ENCODE data around the gene MICB.
"Not testable (repeated sequence)": the region's sequence is repeated elsewhere in the genome, so short reads cannot be mapped to it uniquely, and the experiment has no call there.

The MICB gene

DNA sequence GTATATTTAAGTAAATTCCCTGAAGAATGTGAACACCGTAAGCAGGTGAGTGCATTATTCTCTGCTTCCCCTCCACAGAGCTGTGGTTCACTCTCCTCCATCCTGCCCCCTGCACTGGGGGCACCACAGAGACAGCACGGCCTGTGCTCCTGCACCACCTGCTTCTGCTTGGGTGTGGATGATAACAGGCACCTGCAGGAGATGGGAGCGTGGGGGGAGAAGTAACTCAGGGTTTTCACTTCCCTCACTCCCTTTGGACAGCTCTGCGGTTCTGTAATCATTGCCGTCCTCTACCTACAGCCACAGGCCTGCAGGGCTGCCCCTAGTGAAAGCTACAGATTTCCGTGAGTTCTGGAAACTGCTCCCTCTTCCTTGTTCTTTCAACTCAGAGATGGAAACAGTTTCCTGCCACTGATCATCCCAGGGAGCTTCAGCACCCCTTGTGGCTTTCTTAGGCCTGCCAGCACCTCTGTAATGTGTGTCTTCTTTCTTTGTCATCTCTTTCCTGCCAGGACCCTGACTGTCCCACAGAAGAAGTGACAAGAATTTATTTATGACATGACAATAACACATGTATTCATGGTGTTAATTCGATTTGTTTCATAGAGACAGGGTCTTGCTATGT, 21.3 kb upstream of the MICB start:
- DNase-seq: no peak

DNA sequence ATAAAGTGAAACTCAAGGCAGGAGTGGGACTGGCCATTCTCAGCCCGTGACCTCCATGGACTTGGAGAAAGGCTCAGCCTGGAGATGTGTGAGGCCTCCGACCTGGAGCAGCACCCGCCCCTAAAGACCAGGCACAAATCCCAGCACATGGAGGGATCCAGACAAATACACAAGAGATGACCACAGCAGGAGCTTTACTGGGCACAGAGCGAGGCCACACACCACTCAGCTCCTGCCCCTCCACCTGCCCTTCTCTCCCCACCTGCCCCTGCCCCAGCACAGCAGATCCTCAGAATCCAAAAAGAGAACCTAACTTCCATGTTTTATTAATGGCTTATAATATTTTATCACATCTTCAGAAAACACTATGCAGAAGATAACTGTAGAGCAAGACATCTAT, 20.4 kb upstream of the MICB start:
- DNase-seq: no peak

DNA sequence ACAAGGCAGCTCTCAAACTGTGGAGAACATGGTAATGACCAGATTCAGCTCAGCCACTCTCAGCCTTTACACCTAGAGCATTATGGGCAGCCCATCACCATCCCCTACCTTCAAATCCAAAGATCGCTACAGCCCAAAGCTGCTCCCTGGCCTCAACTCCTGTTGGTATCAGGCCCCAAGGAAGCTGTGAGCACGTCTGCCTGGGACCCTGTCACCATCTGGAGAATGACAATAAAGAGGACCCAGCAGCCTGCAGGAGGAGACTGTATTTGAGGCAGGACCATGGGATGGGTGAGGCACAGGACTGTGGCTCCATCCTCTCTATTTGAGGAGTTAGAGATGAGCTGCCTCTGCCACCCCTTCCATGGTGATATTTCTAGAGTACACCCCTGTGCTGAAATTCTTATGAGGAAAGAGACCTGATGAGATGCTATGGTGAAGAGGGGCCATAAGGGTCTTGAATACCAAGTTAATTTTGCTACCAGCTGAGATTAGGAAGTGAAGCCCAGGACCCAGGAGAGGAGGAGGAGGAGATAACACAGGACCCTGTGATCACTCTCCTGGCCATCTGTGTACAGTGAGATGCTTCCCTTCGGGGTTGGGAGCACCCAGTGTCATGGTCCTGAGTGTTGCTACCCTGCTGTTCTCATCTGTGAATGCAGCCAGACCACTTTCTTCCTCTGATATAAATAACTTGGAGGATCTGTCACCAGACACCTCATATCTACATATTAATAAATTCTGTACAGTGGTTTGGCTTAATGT, 19.6 kb upstream of the MICB start:
- DNase-seq: no peak

DNA sequence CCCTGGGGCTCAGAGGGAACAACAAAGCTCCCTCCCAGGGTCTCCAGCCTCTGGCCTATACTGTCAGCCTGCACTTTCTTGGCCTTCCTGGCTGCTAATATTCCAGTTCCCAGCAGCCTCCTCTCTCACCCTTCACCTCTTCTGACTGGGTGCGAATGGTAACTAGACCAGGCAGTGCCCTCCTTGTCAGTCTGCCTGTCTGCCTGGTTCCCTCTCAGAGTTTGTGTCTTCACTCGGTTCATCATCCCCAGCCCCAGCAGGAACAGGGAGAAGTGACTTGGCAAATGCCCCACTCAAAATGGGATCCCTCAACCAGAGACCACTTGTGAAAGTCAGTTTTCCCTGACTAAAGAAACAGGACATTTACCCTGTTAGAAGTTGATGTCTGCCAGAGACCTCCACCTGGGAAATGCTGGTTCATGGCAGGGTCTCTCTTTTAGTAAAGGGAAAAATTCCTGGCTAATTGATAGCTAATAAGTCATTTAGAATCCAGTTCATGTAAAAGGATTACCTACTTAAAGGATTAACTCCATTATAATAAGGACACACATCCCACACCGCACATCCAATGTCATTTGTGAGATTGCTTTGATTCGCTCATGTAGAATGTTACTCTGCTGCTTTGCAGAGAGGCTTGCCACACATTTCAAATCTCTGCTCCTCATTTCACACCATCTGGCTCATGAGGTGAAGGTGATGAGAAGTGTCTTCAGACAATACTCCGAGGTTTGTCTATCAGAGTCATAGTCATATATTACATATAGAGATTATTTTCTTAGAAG, 18.6 kb upstream of the MICB start:
- no peak for DNase-seq

DNA sequence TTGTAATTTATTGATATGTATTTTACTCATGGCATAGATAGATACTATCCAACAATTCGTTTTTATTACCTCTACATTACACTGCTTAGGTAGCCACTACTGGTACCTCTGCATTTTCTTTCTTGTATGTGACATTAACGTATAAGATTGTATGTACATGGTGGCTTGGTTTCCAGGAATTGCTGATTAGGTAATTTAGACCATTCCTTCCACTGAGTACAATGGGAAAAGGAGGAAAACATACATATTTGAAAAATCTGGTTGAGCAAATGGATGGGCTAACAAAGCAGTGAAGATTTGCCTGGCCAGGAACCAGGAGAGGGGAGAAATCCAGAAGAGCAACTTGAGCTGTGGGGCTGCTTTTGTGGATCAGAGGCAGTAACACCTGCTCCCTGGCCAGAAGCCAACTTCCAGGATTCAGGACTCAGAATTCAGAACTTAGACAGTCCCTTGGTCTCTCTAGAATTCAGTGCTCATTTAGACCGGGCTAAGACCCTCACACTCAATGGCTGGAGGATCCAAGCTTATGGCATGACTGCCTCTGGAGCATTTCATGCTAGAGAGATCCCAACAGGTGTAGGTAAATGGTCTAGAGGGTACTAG, 17.9 kb upstream of the MICB start:
- no peak for DNase-seq

DNA sequence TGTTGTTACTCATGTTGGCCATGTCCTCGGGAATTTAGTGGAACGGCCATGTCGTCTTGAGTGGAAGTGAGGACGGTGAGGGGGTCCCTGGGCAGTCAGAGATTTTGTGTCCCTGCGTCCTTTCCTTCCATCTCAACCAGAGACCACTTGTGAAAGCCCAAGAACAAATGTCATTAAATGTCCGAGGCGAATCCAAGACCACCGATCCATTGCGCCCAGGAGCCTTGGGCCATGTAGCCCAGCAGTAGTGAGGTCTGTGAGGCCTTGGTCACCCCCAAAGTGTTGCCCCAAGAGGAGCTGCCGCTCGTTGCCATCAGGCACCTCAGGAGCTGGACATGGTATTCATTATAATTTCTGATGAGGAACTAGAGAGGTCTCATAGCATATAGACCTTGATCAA, 17.4 kb upstream of the MICB start:
- no peak for DNase-seq

DNA sequence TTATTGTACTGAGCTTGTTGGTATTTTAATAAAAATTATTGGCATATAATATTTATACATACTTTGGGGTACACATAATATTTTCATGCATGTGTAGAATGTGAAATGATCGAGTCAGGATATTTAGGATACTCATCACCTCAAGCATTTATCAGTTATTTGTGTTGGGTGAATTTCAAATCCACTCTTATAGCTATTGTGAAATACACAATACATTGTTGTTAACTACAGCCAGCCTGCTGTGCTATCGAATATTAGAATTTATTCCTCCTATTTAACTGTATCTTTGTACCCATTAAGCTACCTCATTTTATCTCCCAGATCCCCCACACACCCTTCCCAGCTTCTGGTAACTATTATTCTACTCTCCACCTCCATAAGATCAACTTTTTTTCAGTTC, 14.6 kb upstream of the MICB start:
- DNase-seq: no peak

DNA sequence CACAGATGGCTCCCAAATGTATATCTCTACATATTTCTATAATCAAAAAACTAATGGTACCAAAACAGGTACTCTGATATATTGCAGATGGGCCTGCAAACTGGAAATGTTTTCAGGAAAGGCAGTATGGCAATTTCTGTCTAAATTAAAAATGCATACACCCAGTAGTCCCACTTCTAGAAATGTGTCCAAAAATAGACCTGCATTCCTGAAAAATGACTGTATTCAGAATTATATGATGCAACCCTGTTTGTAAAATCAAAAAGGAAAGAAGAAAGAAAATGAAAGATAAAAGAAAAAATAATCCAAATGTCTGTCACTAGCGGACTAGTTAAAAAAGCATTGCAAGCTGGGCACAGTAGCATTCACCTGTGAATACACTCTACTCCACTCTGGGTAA, 12.9 kb upstream of the MICB start:
- no peak for DNase-seq

DNA sequence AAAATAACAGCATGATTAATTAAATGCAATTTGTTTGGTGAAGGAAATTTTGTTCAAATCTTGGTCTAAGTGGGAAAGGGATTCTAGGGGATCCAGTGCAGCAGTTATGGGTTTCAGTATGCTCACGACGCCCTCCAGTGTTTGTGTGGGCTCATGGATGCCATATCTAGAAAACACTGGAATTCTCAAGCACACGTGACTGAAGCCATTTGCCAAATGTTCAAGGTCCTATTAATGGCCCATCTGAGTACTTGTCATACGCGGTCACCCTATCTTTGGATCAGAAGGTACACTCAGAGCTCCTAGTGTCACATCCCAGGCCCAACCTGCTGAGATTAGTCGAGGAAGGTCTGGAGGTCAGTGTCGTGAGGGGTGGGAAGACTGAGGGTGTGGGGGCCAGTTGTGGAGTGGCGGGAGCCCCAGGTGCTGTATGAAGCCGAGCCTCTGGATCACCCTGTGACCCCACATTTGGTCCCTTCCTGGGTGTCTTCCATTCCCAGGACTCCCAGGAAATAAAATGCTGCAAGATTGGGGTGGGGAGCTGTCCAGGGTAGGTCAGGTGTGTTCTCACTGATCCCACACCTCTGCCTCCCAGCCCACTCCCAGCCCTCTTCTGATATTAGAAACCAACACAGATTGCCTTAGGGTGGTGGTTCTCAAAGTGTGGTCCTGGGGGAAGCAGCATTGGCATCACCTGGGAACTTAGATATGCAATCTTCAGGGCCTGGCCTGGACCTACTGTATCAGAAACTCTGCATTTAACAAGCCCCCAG, 11.7 kb upstream of the MICB start:
- DNase-seq: not testable (repeated sequence)

DNA sequence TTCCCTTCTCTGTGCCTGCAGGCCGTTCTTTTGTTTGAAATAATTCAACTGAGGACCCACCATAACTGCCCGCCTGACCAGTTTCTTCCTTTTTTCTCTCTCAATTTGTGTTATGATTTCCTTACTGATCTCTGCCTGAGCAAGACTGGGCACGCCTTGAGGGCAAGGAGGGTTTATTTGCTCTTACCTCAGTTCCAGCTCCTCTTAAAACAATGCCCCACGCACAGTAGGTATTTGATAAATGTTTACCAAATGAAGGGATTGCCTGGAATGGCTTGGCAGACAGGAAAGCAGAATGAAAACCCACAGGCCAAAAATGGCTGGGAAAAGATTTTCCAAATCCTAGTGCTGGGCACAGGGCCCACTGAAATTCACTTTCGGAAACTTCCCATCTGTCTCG, 10.3 kb upstream of the MICB start:
- not testable (repeated sequence) for DNase-seq

DNA sequence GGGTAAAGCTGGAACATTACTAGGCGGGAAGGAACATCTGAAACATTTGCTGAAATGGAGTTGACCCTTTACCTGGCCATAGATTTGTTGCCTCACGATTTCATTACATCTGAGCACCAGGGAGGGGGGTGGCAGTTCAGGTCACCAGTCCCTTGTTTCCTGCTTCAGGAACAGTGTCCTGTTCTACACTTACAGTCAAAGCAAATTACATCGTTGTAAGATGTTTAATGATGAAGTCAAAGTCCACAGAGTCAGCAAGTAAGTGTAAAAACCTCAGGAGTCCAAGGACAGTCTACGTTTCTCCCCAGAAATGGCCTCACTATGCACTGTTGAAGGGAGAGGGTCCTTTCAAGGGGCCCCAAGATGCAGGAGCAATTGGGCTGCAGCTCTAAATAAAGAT, 8.9 kb upstream of the MICB start:
- no peak for DNase-seq

DNA sequence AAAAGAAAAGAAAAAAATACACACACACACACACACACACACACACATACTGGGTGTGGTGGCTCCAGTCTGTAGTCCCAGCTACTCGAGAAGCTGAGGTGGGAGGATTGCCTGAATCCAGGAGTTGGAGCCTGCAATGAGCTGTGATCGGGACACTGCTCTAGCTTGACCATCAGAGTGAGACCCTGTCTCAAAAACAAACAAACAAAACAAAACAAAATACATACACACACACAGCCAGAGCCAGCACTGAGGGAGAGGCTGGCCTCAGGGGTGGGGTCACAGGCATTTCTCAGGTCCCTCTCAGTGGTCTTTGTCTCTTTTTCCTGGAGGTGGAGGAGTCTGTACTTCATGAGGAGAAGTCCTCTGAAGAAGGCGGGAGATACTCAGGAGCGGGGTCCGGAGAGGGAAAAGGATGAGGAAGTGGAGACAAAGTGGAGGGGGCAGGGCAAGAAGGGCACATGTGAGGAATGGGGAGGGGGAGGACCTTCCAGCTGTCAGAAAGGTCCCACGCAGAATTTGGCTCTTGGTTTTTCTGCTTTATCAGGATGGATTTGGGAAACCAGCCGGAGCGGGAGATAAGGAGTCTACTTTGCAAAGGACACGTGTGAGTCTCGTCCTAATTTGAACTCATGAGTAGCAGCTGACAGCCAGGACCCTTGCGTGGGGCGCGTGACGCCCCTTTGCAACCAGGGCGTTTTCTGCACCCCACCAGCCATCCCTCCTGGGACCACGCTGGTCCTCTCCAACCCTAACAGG, 7.7 kb upstream of the MICB start:
- DNase-seq: no peak

DNA sequence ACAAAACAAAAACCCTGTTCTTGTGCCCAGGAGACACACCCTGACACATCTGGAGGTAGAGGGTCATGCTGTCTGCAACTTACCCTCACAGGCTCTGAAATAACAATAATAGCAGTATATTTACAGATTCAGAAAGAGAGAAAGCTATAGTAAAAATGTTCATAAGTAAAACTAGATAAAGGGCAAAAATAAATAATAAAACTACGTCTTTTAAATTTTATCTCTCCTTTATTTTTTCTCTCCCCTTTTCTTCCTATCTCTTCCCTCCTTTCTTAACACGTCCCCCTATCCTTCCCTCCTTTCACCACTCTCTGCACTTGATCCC, 4.4 kb upstream of the MICB start:
- DNase-seq: not testable (repeated sequence)

DNA sequence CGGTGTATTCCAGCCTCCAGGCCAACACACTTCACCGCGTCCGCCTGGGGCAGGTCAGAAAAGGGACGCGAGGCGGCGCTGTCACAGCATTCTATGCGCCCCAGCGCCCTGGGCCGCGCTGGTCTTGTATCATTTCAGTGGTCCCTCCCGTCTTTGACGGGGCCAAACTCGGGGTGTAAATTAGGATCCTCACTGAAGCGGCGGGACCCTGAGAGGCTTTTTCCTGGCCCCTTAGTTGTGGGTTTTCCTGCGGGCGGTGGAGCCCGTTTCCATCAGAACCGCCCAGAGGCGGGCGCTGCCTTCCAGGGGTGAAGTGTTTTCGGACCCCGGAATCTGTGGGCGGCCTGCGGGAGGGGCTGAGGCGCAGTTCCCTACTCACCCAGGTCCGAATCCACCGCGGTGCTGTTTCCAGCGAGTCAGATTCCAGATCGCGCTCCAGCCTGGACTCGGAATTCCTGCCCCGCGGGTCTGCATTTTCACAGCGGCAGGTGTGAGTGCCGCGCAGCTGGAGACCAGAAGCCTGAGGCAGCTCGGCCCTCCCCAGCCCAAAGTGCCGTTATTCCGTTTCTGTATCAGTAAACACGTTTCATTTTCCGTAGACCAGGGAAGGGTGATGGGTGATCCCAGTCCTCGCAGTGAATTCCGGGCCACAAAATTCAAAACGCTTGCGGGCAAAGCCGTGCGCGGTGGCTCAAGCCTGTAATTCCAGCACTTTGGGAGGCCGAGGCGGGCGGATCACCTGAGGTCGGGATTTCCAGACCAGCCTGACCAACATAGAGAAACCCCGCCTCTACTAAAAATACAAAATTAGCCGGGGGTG, 3.9 kb upstream of the MICB start:
- peak; percentile 55 for DNase-seq

DNA sequence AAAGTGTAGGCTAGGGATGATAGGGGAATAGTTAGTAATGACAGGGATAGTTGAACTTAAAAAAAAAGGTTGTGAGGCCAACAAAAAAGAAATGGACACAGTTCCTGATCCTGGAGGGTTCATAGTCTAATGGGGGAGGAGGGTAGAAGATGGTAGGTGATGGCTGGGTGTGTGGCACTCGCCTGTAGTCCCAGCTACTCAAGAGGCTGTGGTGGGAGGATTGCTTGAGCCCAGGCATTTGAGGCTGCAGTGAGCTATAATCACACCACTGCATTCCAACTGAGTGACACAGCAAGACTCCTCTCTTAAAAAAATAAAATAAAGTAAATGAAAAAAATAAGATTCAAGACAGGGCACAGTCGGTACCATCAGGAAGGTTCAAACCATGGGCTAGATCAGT, 2.4 kb upstream of the MICB start:
- no peak for DNase-seq

DNA sequence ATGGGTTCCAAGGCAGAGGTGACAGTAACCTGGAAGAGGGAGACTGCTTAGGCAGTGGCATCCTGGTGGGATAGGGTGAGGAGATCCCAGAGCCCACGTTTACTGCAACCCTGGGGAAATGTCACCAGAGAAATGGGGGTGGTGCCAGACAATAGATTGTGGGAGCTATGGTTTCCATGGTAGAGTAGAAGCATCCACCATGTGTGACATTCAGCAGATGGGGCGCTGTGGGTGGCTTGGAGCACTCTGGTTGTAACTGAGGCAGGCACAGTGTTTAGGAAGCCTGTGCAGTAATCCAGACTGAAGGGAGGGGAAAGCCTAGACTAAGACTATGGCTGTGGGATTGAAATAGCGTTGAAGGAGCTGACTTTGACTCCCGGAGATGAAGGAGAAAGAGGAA, 1.1 kb upstream of the MICB start:
- DNase-seq: not testable (repeated sequence)

DNA sequence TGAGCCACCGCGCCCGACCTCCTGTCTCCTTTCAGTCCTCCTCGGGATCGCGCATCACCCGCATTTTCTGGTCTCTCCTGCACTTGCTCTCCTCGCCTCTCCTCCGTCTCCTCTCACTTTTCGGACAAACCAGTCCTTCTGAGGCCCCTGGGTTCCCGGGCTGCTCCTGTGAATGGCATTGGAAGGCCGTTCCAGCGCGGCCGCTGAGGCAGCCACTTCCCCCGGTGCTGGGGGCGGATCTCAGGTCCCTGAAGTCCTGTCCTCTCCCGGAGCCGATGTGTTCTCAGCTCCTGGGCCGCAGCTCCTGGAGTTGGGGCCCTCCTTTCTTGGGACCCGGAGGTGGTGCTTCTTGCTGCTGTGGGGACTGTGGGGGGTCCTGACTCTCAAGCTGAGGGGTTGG, 803 bp downstream of the MICB start:
- no peak for DNase-seq

DNA sequence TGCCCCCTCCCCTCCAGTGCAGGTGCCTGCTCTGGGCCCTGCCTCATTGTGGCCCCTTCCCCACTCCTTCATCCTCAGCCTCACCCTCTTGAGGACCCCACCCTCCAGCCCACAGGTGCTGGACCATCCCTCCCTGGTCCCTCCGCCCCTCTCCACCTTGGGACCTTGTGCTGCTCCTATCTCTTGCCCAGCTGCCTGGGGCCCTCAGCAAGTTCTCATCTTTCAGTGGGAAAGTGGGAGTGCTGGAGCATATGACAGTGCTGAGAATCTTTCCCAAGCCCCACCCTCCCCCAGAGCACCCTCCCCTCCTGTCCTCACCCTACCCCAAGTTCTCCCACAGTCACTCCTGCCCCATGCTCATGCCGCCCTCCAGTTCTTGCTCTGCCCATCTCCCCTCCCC, 1.7 kb downstream of the MICB start:
- not testable (repeated sequence) for DNase-seq

DNA sequence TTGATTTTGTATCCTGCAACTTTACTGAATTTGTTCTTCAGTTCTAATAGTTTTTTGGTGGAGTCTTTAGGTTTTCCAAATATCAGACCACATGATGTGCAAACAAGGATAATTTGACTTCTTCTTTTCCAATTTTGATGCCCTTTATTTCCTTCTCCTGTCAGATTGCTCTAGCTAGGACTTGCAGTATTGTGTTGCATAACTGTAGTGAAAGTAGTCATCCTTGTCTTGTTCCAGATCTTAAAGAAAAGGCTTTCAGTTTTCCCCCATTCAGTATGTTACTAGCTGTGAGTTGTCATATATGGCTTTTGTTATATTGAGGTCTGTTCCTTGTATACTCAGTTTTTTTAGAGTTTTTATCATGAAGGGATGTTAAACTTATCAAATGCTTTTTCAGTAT, 4.6 kb downstream of the MICB start:
- no peak for DNase-seq

DNA sequence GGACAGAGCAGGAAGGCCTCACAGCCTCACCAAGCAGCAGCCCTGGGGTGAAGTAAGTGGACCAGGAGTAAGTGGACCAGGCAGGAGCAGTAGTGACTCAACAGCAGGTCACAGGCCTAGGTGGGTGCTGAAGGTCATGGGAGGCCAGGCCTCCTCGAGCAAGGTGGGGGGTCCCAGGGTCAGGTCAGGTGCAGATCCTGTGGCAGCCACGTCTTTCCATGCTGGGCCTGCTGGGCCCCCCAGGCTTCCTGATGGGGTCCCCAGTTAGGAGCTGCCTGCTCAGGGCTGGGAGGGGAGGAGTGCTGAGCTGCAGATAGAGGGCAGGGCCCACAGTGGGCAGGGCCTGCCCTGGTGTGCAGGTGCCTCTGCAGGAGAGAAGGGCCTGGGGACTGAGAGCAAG, 11.1 kb downstream of the MICB start:
- DNase-seq: not testable (repeated sequence)

DNA sequence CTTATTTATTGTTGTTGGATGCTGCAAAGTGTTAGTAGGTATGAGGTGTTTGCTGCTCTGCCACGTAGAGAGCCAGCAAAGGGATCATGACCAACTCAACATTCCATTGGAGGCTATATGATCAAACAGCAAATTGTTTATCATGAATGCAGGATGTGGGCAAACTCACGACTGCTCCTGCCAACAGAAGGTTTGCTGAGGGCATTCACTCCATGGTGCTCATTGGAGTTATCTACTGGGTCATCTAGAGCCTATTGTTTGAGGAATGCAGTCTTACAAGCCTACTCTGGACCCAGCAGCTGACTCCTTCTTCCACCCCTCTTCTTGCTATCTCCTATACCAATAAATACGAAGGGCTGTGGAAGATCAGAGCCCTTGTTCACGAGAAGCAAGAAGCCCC, 12.1 kb downstream of the MICB start:
- DNase-seq: no peak
